ENCODE results near the gene GHR.

GHR gene

DNA sequence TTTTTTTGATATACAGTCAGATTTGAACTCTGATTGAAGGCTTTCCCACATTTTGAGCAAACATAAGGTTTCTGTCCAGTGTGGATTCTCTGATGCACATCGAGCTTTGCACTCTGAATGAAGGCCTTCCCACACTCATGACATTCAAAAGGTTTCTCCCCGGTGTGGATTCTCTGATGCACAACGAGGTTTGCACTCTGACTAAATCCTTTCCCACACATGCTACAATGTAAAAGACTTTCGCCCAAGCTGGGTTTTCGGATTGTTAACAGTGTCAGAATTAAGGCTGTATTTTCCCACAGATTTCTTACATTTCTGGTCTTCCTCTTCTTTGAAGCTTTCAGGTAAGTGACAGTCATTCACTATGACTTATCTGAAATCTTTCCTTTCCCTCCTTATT lies 44.3 kb downstream of the GHR start:
- DNase-seq = no peak

DNA sequence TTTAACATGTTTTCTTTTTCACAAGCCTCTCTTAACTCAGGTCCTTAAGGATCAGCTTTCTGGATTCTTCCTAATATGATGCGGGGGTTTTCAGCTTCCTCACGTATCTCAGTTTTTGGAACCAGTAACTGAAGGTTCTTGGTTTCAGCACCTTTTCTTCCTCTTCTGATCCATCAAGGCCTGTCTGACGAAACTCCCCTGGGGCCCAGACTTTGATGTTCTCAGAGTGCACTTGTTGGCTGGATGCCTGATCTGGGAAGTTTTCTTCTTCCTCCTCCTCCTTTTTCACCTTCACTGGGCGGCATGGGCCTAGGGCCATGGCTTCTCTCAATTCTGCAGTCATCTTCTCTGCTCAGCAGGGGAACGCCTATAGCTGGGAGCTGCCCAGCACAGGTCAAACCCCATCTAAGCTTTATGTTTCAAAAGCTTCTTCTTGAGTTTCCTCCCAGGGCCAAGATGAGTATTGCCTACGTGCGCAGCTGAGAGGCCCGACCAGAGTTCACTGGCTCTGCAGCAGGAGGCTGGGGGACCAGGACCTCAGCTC lies 44.8 kb downstream of the GHR start:
- DNase-seq = no peak

DNA sequence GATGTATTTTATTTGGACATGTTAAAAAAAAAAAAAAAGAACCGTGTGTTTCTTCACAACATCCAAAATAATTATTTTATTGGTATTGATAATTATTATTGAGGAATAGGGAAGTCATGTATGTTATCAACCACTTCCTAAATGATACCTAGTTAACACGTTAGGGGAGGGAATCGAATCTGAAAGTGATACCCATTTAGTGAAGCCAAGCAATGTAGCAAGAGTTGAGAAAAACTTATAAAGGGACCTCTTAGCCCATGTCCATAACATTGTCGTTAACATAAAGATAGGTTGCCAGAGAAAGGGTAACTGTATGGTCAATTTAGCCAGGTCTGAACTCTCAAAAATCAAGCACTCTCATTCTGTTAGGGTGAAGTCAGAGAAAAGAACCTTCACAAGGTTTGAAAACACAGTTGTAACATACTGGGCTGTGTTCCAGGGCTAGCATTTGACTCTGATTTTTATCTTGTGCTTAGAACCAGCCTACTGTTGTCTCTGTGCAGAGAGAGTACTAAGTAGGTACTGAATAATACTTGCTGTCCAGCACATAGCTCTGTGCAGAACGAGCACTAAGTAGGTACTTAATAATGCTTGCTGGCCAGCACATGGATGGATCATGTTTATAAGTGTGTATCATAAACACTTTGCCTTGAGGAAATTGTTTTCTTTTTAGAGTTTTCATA lies 60.4 kb downstream of the GHR start:
- DNase-seq = no peak

DNA sequence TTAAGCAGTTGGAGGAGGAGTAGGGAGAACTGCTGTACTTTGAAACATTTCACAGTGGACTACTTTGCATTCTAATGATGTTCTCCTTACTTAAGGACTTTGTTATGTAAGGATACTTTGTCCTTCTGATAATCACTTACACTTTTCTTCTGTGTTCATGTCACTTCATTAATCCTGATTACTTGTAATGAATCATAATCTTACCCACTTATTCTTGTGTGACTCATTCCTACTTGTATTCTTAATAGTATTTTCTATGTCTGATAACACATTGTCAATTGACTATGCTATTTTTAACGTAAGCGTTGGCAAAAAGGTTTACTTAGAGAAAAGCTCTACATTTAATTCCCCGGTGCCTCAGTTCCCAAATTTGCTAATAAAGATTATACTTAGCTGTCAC lies 63.8 kb downstream of the GHR start:
- no peak for DNase-seq

DNA sequence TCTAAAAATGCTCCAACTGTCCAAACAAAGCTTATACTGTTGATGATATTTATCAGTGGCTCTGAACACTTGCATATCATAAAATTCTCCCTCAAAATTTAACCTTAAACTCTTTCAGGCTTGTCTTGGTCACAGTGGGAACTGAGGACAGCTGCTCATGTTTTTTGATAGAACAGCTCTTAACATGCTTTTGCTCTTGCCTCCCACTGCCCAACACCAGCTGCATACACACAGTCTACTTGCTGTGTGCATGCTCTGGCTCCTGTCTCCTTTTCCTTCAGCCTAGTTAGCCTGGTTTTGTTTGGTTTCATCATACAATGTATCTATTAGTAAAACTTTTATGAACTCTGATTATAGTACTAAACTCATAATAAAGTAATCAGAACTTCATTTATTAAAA lies 64.6 kb downstream of the GHR start:
- no peak for DNase-seq

DNA sequence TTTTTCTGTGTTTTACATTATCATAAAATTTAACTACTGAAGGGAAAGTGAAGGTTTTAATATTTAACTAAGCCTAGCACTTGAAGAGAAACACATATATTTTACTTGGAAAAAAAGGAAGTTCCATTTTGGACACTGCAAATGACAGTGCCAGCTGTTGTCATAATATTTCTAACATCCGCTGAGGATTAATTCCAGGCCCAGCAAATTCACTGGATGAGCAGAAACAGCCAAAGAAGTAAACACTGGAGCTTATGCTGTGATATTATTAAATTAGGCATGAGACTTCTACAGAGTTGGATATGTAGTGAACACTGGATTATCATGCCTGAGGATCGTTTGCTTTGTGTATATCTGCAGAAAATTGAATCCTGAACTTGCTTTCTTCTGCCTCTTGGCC lies 67.6 kb downstream of the GHR start:
- DNase-seq = no peak

DNA sequence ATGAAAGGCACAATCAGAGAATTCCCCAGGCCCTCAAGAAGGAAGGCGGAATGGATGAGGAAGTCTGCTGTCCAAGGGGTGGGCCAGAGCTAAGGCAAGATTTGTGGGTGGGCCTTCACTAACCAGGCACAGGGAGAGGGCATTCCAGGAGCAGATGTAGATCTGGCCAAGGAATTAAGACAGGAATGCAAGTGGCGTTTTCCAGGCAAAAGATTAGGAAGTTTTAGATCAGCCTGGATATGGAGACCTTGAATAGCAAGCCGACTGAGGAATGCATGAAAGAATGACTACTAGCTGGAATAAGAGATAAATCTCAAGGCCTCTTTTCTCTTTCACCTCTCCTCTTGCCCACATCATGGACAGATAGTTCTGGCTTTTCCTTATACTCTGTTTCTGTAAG lies 68.5 kb downstream of the GHR start:
- DNase-seq = no peak

DNA sequence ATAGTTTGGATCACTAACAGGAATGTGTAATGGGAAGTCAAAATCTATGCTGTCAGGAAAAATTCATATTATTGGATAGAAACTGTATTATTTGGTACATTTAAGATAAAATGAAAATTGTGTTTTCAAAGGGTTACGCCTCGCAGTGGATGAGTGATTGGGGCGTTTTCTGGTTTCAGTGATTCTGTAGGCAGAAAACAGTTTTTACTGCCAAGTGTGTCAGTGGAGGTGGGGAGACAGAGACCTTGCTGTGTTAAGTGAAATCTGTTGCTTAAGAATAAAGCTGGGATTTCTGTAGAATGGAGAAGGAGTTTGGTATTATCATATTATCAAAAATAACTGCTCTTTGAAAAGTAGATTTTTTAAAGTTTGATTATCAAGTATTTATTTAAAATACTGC lies 69.7 kb downstream of the GHR start:
- no peak for DNase-seq

DNA sequence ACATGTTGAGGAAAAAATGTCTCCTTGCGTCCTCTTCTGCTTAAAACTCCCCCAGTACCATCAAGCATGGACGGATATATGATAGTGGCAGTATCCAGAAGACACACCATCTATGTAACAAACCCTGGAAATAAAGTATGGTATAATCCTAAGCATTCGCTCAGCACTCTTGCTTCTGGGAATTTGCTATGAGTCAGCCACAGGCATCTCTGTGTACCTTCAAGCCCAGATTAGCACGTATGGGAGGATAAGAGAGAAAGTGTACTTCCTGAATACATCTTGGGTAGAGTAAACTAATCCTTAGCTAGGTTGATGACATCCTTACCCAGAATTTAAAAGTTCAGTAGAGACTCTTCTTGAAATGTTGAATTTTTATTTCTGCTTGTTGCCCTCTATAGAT lies 71.2 kb downstream of the GHR start:
- DNase-seq = no peak

DNA sequence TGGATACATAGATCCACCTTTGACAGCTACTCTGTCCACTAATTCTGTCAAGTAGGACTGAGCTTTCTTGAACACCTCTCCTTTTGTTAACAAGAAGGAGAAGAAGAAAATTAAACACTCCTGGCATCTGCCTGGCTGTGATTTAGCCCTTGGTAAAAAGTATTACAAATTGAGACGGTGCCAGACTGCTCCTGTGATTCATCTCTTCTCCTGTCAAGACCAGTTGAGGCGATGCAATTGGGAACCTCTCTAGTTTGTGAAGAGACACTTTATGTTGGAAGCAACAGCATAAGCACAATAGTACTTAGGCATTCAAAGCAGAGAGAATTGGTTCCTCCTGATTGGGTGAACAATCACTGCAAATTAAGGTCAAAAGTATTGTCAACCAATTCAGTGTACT lies 72.7 kb downstream of the GHR start:
- no peak for DNase-seq

DNA sequence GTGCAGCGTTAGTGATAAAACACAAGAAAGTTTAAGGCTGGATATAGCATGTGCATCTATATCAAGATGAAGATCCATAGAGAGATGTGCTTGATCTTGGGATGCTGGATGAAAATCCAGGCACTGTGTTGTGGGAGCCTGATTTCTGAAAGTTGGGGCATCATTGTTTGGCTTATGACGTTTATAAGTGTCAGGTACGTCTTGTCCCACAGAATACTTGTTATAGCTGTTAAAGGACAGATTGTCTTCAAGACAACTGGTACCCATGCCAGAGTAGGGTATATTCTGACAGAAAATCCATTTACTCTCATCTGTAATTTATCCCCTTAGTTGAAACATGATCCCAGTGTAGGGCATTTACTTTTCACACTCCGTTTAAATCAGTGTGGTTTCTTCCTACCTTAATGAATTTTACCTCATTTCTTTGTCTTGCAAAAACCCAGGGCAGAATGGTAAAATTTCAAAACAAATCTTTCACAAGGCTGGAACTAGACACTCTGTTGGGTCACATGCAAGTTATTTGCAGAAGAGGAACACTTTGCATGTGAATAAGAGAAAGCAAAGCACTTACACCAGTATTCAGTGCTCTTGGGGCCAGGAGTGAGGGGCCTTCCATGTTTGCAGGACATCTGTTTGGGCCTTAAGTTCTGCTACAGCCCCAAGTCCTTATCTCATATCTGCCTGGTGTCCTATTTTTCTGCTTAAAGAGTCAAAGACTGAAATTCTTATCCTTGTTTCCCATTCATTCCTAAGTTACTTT lies 73.3 kb downstream of the GHR start:
- no peak for DNase-seq

DNA sequence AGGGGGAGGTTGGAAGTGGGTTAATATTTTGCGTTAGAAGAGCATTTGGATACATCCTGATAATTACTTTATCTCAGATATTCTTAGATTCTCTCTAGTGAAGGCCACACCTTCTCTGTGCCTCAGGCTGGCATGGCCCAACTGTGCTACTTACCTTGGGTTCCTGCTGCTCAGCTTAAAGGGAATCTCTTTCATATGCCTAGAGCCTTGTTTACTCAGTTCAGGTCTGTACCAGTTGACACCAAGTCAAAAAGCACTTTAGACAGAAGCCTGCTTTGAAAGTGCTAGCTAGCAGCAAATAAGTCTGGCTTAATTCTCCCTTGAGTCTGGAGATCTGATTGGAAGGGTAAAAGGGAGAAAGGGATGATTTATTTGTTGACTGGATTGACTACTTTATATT lies 74.8 kb downstream of the GHR start:
- DNase-seq = no peak

DNA sequence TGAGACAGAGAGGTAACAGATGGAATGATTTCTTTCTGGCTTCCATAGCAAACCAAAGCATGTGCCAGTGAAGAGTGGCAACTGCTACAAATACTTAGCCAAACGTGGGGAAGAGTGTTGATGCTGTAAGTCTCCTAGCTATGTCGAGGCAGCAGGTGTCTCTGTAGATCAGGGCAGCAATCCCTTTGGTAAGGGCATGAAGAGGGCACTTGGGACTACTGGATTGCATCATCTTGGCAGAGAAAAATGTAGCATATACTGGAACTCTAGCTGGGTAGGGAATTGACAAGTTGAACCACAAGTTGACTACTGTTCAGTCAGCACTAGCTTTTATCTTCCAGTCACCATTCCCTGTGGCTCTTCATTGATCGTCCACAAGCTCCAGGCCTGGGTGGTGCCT lies 75.8 kb downstream of the GHR start:
- DNase-seq = no peak

DNA sequence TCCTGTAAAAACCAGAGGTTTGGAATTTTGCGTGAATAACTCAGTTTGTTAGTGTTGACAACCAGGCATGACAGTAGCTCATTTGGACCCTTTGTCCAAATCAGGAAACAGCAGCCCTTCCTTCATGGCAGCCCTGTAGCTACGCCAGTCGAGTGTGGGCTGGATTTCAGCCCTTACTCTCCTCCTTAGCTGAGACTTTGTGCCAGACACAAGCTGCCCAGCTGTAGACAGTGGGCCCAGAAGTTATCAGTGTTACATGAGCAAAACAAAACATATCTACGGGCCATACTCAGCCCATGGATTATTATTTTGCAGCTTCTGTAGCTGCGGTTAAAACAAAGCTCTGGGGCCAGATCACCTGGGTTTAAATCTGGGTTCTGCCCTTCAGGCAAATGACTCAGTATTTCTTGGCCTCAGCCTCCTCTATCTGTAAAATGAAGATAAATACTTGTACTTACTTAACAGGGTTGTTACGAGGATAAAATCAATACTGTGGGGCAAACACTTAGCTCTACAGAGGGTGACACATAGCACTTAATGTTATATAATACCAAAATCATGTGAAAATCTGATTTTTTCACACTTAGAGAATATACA lies 76.9 kb downstream of the GHR start:
- no peak for DNase-seq

DNA sequence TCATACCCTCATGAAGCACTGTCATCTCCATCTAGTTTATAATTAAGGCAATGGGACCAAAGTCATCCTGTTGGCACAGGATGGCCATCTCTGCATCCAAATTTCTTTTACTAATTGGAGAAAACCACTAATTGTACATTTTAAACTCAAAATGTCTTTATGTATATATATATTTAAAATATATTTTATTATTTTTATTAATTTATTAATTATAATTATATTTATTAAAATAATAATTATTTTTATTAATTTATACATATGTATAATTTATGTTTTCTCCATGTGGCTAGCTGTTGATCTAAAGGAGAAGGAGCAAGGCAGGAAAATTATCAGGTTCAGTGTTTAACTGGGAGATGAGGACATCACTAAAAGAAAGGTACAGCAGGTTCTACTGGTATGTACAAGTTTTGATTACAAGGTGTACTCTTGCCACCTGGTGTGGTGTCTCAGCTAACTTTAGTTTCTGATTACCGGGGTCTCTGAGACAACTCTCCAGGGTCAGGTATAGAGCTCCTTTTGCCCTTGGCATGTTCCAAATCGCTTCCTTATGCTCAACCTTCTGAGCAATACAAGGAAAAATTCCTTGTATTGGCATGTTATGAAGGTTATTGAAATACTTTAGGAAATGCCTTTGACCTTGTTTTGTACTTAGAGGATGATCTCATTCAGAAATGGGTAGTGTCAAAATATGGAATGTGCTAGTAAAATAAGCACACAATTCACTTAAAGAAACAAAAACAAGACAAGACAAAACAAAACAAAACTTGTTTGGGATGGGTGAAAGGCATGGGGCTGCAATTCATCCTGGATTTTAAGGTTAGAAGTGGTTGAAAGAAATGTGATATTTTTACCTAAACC lies 79.6 kb downstream of the GHR start:
- DNase-seq = no peak

DNA sequence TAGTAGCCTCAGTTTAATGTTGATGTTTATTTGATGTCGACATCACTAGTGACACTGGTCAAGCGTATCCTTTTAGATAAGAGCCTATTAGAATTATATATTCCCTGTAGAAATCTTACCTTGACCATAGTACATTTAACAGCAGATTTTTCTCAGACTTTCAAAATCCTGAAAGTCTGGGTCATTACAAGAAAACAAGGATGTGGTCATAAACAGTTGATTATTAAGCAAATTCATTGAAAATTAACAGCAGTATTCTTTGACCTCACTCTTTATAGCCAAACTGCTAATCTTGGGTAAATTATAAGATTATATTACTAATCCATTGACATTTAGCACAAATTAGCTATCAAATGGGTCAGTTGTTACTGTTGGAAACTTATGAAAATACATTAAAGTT lies 83.4 kb downstream of the GHR start:
- DNase-seq = no peak

DNA sequence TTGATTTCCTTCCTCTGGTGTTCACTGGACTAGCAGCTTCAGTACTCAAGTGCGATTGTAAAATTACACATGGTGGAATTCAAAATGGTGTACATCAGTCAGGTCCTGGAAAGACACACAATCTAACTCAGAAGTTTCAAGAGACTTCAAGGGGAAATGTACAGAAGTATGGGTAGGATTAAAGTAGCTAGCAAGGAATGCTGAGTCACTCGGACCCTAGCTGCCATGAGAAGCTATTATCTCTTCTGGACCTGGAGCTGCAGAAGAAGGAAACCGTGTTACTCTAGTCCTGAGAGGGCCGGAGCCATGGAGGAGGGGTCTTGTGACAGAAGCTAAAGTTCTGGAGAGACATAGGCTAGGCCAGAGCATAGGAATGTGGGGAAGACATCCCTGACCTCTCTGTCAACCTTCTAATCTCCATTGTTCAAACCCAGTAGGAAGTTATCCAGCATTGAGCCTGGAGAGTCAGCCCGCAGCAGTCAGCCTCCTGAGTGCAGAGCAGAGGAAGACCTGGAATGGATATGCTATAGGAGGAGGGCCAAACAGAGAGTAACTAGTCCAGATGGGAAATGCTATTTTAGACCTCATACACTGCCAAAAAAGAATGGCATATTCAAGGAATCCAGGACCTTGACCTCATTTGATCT lies 84.3 kb downstream of the GHR start:
- no peak for DNase-seq

DNA sequence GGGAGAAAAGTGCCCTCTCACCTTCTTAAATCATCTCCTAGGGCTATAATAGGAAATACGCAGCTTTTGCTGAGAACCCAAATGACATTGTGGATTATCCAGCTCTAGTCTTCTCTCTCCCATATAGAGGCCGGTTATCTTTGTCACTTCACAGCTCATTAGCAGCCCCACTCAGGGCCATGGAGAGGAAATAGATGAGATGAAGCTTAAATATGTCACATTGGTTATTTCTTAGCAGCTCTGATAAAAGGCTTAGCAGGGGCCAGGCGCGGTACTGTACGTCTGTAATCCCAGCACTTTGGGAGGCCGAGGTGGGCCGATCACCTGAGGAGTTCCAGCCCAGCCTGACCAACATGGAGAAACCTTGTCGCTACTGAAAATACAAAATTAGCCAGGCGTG lies 90.0 kb downstream of the GHR start:
- no peak for DNase-seq

DNA sequence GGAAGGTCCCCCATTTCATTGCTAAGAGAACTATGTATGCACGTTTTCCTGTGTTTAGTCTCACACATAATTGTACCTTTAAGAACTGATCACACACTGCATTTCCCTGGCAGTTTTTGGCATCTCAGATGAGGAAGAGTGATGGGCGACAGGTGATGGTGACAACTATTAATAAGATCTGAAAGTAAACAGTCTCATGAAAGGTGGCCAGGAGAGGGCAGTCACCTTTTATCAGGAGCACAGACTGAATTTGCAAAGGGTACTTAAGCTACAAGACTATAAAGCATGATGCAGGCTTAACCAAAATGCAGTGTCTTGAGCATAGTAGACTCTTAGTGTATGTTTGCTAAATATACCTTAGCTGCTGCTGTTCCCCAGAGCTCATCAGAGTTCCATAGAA lies 91.5 kb downstream of the GHR start:
- no peak for DNase-seq

DNA sequence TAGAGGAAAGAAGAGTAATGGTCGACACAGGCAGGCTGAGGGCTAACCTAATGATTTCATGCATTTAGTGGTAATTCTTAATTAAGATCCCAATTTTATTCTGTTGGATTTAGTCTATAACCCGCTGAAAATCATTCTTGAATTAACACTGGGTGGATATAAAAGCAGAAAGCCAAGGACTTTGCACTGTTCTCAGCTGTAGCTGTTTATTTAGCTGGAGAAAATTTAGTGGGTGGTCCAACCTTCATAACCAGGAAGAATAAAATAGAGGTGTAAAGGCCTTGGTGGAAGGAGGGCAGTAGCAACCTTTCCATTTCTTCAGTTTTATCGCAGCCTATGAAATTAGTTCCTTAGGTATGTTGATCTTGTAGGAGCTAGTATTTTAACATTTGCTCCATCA lies 92.3 kb downstream of the GHR start:
- DNase-seq = no peak

DNA sequence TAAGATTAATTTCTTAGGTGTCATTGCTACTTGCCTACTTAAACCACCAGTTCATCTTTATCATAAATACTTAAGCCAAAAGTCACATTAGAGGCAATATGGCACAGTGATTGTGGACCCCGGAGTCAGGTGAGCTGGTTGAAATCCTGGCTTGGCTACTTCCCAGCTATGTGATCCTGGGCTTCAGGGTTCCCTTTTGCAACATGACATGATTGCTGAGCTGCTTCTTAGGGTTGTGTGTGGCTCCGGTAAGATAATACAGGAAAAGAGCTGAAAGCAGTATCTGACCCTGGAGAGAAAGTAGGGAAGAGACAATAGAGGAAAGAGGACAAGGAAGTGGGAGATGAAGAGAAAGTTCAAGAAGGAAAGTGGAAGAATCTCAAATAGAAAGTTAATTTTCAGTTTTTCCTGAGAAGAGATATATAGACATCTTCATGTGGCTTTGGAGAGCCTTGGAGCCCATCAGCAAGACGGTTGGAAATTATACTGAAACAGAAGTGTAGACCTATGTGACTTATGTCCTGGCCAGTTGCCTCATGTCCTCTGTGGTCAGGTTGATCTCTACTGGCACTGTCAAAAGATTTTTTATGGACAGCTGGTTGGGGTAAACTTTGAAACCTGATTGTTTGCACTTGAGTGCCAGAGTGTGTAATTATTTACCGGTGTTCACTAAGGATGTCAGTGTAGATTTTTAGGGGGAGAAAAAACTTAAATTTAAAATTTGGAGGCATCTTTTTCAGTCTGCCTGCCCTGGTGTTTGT lies 93.2 kb downstream of the GHR start:
- DNase-seq = no peak

DNA sequence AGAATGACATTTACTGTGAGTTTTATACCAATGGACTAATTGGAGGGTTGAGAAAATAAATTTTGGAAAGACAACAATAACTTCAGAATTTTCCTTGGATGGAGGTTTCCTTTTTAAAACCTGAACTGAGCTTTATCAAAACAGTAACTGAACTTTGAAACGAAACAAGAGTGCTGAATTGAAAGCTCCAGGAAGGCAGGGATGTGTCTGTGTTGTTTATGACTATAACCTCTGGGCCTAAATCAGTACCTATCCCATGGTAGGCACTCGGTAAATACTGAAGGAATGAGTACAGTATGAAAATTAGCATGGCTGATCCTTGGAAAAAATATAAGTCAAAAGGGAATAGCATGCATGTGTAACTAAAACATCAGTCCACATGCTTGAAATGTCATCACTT lies 93.9 kb downstream of the GHR start:
- DNase-seq = no peak

Data from NCI-H2171 (cell line).